Kasumi-1 (cell line): Measurements from ENCODE around the gene HUNK.
"Not testable (repeated sequence)": the region's sequence is repeated elsewhere in the genome, so short reads cannot be mapped to it uniquely, and the experiment has no call there.

Experiments
- DNase-seq, 2 experiments: peaks; one replicate each; lab custom pipeline; 2025; lab: John Stamatoyannopoulos, UW

The HUNK gene

GRCh38 chr21:31999810-32000468 lies 127.1 kb downstream of the HUNK start:
- DNase-seq, result no peak

- DNase-seq, result no peak
Measured at GRCh38 chr21:32001390-32001789, 128.6 kb downstream of the HUNK start.

GRCh38 chr21:32003411-32003810 lies 130.6 kb downstream of the HUNK start:
- DNase-seq, result no peak

- DNase-seq, result no peak
Measured at GRCh38 chr21:32004291-32004690, 131.5 kb downstream of the HUNK start.

- DNase-seq, result no peak
Measured at GRCh38 chr21:32007456-32007855, 134.6 kb downstream of the HUNK start.

- no peak for DNase-seq
Measured at GRCh38 chr21:32008714-32009113, 135.9 kb downstream of the HUNK start.

GRCh38 chr21:32009263-32009662 lies 136.4 kb downstream of the HUNK start:
- DNase-seq, result no peak

GRCh38 chr21:32015461-32016139 lies 142.8 kb downstream of the HUNK start:
- DNase-seq, result no peak

GRCh38 chr21:32018381-32018780 lies 145.6 kb downstream of the HUNK start:
- DNase-seq, result no peak

- DNase-seq, result no peak
Measured at GRCh38 chr21:32020564-32020963, 147.7 kb downstream of the HUNK start.

GRCh38 chr21:32021319-32021994 lies 148.6 kb downstream of the HUNK start:
- DNase-seq, result no peak

- peak; percentile 78 to 87 for DNase-seq
Measured at GRCh38 chr21:32022146-32022545, 149.3 kb downstream of the HUNK start.

- DNase-seq, result no peak
Measured at GRCh38 chr21:32030146-32030652, 157.4 kb downstream of the HUNK start.

- no peak for DNase-seq
Measured at GRCh38 chr21:32034850-32035249, 162.0 kb downstream of the HUNK start.

- DNase-seq, result no peak
Measured at GRCh38 chr21:32035617-32036016, 162.8 kb downstream of the HUNK start.

- DNase-seq, result no peak
Measured at GRCh38 chr21:32036756-32037155, 163.9 kb downstream of the HUNK start.

- DNase-seq, result not testable (repeated sequence)
Measured at GRCh38 chr21:32038751-32039150, 165.9 kb downstream of the HUNK start.

- no peak for DNase-seq
Measured at GRCh38 chr21:32043458-32043857, 170.6 kb downstream of the HUNK start.

- DNase-seq, result no peak
Measured at GRCh38 chr21:32044205-32045180, 171.7 kb downstream of the HUNK start.

- no peak for DNase-seq
Measured at GRCh38 chr21:32046191-32046590, 173.4 kb downstream of the HUNK start.

GRCh38 chr21:32048353-32048752 lies 175.5 kb downstream of the HUNK start:
- no peak for DNase-seq
